HG03469 (cell line): ENCODE measurements around the gene ABCA2.

Experiments used
- ATAC-seq: cut with Tn5 transposase; IDR thresholded peaks from one replicate; pipeline ENCODE4 v1.9.1; 2021; ENCODE audit warnings: mild to moderate bottlenecking, moderate library complexity, moderate number of reproducible peaks; ENCODE audit not compliant: unreplicated experiment

ABCA2 gene

DNA sequence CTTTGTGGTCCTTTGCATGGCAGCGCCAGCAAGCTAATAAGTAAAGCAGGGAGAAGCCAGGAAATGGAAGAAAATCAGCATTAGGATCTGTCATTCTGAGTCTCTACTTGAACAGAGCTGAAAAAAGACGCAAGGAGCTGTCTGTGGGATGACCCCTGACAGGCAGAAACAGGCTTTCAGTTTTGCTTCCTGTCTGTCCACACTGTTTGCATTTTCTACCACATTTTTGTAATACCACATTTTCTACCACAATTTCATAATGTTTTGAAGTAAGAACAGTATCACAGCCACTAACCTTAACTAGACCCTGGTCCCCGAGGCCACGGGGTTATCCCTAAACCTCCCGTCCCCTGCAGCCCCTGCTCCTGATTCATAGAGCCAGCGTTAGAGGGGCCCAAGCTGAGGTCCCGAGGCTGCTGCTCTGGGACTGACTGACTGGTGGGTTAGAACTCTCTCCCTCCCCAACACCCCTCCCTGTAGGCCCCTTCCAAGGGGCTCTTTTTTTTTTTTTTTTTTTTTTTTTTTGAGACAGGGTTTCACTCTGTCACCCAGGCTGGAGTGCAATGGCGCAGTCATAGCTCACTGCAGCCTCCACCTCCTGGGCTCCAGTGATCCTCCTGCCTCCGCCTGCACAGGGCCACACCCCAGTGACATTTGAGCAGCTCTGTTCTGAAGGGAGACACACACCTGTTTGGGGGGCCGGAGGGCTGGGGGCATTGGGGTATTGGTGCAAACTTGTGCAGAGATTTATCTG lies 27.7 kb downstream of the ABCA2 start:
- ATAC-seq, result no peak

DNA sequence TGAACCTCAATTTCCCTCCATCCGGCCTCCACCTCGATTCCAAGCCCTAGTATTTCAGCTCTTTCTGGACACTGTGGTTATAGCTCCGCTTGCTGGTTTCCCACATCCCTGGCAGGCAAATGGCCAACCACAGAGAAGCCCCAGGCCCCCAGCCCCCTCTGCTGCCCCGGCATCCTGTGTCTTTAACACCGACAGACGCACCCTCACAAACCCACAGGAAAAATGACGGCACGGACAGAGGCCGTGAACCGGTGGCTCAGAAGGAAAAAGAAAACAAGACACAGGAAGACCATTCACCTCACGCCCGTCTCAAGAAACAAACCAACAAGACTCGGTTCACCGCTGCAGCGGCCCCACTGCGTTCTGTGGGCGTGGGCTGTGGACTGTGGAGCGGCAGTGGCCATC lies 30.2 kb downstream of the ABCA2 start:
- ATAC-seq, result no peak

DNA sequence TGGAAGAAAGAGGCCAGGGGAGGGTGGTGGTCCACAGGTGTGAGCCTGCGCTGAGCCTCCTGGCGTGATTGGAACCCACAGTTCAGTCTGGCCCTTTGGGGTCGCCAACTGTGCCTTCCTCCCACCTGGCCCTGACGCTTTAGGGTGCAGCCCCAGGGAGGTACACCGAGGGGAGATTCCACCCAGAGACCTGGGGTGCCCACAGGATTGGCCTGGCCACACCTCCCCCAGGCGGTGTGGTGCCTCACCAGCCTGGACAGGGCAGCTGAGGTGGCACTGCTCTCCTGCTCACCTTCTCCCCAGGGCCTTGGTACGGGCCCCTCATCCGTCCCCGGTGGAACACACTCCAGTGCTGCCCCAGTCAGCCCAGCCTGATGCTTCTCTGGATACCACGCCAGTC lies 30.7 kb downstream of the ABCA2 start:
- no peak for ATAC-seq

DNA sequence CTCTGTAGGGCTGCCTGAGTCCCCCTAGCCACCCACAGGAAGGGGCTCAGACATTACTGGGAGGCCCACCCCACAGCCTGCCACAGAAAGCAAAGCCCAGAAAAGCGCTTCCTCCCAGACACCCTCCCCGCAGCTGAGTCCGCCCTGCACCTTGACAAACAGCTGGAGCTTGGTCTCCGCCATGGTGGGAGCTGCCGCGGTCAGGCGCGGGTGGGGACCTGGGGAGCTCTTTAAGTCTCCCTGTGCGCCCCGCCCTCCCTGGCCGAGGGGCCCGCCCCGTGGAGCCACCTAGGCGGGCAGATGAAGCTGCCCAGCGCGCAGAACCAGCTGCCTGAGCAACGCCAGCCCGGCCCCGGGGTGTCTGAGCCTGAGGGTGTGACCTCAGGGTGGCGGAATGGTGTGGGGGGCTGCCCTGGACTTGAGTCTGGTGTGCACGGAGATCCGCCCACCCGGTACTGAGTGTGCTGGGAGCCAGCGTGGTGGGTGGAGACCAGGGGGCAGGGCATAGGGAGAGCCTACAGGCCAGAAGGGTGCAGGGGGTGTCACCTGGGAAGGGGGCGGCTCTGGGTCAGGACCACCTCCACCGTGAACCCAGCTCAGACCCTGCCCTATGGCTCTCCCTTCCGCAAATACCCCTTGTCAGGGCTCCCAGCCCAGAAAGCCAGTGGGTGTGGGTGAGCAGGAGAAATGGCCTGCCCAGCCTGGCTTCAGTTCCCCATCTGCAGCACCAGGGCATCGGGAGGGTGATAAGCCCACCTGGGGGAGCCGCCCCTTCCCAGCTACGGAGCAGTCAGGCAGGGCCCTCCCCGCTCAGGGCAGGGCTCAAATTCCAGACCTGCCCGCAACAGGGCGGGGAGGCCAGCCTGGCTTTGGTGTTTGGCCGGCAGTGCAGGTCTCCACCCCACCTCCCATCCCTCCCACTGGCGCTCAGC lies 31.4 kb downstream of the ABCA2 start, which contains the start of gene CLIC3:
TSS of gene CLIC3 (minus strand) at position 208 of the 932 bp plus-strand sequence. CDS start at position 183, 25 bp downstream.
- ATAC-seq, result no peak

DNA sequence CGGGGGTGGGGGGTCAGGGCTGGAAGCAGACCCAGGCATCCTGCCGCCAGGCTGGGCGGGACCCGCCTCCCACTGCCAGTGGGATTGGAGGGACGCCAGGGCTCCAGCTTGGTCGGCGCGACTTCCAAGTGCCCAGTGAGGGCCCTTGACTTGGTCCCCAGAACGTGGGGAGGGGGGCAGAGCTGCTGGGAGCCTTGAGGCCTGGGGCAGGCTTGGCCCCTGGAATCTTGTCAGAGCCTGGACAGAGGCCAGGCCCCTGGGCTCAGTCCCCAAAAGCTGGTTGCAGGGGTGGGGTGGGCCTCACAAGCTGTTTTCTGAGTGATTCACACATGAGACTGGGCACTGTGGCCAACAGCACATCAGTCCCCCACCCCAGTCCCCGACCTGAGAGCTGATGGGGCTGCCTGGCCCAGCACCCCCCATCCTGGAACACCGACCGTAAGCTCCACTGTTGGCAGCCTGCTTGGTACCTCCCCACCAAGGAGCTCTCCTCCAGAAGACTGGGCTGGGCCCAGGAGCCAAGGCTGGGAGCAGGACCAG lies 32.2 kb downstream of the ABCA2 start:
- ATAC-seq, result no peak

DNA sequence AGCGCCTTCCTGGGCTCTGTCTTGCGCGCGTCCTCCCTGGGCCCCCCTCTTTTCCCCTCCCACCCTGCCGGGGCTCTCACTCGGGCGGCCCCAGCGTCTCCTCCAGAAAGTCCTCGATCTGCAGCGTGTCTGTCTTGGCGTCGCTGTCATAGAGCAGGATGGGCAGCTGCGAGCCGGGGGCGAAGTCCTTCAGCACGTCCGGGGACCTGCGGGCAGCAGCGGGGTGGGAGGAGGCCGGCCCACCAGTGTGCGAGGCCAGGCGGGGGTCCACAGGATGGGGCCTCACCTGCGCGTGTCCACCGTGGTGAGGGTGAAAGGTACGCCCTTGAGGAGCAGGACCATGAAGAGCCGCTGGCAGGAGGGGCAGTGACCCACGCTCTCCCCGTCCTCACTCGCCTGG lies 32.7 kb downstream of the ABCA2 start:
- no peak for ATAC-seq

DNA sequence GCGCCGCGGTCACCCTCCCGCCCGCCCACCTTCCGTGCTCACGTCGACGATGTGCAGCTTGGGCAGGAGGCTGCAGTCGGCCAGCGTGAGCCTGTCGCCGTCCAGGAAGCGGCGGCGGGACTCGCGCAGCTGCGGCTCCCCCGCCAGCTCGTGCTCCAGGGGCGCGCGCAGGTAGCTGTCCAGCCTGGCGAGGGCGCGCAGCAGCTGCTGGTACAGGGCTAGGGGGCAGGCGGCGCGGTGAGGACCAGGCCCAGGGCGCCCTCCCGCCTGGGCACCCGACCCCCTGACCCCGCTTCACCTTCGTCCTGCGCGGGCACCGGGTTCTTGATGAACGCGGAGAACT lies 33.2 kb downstream of the ABCA2 start:
- ATAC-seq, result no peak

DNA sequence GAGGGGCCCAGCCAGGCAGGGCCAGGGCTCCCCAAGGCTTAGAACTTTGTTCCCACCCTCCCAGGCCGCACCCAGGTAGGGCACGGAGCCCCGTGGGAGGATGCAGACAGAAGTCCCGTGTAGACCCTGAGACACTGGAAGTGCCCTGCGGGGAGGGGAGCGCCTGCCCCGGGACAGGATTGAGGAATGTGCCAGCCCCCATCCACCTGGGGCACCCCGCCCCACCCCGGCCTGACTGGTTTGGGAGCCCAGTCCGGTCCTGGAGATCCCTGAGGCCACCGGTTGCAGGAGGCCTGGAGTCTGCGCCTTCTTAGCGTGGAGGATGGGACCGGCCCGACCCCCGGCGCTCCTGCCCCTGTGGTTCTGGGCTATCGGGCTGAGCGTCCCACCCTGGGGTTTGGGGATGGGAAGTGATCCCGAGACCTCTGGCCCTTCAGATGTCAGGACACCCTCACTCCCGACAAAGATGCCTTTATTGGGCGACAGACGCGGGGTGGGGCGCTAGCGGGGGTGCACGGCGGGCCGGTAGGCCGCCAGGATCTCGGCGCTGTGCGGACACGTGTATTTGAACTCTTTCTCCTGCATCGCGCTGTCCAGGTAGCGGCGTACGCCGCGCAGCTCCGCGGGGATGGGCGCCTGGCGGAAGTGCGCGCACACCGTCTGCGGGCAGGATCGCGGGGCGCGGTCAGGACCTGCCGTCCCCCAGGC lies 33.7 kb downstream of the ABCA2 start:
- ATAC-seq, result no peak

DNA sequence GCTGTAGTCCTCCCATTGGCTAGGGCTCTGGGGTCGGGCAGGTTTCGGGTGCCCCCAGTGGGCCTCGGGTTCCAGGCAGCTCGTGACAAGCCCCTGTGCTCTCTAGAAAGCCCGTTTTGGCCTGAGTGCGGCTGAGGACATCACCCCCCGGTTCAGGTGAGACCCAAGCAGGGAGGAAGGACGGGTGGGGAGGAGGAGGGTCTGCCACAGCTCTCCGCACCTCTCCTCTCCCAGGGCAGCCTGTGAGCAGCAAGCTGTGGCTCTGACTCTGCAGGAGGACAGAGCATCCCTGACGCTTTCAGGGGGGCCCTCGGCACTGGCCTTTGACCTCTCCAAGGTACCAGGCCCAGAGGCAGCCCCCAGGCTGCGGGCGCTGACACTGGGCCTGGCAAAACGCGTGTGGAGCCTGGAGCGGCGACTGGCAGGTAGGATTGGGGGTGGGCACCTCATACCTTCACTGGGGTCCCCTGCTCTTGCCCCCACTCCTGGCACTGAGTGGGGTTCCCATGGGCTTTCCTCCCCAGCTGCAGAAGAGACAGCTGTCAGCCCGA lies 35.1 kb downstream of the ABCA2 start:
- ATAC-seq, result no peak

DNA sequence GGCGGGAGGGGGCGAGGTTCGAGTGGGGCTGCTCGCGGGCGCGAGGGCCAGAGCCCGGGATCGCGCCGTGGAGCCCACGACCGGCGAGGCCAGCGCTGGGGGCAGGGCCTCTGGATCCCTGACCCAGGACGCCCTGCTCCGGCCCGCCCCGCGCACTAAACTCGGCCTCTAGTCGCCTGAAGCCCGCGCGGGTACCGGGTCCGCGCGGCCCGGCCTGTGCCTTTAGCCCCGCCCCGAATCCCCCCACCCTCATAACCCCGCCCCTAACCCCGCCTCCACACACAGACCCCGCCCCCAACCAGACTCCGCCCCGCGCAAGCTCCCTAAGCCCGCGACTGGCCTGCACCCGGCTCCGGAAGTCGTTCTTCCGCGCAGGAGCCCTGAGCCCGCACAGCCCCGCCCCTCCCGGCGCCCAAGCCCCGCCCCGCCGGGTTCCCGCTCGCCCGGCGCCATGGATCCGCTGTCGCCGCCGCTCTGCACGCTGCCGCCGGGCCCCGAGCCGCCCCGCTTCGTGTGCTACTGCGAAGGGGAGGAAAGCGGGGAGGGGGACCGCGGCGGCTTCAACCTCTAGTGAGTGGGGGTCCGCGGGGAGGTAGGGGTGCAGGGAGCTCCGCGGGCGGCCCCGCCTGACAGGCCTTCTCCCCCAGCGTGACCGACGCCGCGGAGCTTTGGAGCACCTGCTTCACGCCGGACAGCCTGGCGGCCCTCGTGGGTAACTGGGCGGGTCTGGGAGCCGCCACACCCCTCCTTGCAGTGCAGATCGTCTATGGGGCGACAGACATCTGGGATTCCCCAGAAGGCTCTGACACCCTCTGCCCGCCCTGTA lies 35.8 kb downstream of the ABCA2 start, which contains the start of gene PAXX:
TSS of gene PAXX (plus strand) at position 430 of the 826 bp plus-strand sequence. CDS start at position 452, 22 bp downstream.
- ATAC-seq, result peak; percentile 47

DNA sequence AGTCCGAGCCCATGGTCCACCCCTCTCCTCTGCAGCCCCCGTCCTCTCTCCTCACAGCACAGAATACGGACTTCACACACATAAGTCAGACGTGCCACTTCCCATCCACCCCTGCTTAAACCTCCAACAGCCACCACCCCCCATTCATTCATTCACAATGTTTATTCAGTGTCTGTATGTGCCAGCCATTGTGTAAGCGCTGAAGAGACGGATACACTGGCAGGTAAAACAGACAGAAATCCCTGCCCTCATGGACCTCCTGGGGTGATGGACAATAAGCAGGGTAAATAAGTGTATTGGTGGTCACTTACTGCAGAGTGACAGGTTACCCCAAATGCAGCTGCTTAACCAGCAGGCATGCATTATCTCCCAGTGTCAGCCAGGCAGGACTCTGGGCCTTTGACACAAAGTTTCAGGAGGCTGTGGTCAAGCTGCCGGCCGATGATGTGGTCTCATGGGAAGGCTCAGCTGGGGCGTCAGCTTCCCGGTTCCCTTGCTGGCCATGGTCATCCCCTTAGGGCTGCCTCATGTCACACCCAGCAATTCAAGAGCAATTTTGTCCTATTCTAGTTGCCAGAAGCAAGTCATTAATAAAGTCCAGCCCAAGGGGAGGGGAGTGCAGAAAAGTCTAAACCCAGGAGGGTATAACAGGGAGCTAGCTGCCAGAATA lies 37.7 kb downstream of the ABCA2 start:
- ATAC-seq, result no peak

DNA sequence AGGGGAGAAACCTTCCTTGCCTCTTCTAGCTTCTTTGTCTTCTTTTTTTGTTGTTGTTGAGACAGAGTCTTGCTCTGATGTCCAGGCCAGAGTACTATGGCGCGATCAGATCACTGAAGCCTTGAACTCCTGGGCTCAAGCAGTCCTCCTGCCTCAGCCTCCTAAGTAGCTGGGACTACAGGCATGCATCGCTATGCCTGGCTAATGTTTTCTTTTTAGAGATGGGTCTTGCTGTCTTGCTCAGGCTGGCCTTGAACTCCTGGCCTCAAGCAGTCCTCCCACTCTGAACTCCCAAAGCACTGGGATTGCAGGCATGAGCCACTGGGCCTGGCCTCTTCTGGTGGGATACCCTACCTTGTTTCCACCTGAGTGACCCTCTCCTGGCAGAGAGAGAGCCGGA lies 39.2 kb downstream of the ABCA2 start:
- ATAC-seq, result no peak

DNA sequence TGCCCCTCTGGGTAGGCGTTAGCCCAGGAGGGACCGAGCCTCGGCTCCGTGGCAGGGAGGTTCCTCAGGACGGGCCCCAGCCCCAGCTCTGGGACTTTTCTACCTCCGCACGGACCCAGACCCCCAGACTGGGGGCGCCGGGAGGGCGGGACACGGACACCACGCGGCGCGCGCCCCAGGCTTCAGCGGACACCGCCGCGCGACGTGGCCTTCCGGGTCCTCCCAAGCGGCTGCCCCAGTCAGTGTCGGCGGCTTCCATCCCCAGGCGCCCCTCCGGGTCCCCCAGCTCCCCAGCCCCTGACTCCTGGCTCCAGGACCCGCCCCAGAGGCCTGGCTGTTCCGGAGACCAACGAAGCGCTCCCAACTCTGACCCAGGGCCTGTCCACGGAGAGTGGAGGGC lies 42.2 kb downstream of the ABCA2 start:
- ATAC-seq, result no peak

DNA sequence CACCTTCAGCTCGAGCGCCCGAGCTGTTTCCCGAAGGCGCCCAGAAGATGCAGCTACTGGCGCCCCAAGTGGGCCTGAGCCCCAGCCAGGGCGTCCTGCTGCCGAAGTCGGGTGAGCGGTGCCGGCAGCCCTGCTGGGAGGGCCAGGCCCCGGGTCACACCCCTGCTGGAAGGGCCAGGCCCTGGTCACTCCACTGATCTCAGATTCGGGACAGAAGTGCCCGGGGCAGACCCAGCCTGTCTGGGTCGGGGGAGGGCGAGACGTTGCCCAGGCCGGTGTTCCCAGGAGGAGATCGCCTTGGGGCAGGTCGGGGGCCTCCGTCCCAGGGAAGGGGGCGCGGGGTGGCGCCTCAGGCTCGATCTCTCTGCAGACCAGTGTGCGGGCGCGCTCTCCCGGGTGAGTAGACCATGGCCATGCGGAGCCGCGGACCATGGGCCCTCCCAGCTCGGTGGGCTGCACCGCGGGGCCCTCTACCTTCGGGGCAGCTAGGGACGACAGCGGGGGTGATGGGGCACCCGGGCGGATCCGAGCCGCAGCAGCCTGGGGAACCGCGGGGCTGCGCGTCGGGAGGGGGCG lies 42.9 kb downstream of the ABCA2 start:
- no peak for ATAC-seq

DNA sequence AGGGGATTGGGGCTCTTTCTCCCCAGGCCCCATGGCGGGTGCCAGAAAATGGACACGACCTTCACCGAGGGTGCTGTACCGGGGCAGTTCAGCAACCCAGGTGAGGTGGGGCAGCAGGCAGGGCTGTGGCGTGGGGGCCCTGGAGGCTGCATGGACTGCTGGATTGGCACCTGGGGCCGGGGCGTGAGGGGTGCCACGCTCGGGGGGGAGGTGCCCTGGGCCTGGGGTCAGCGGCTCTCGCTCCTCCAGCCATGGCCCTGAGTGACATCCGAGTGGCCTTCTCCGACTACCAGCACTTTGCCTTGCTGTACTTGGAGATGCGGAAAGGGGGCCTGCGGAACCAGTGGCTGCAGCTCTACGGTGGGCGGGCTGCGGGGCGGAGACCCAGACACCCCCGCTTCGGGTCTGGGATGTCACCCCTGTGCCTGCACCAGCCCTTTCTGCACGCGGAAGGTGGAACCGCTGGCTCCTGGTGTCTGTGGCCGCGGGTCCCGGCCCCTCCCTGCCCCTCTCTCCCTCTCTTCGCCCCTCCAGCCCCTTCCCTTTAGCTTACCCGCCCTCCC lies 43.5 kb downstream of the ABCA2 start:
- no peak for ATAC-seq

DNA sequence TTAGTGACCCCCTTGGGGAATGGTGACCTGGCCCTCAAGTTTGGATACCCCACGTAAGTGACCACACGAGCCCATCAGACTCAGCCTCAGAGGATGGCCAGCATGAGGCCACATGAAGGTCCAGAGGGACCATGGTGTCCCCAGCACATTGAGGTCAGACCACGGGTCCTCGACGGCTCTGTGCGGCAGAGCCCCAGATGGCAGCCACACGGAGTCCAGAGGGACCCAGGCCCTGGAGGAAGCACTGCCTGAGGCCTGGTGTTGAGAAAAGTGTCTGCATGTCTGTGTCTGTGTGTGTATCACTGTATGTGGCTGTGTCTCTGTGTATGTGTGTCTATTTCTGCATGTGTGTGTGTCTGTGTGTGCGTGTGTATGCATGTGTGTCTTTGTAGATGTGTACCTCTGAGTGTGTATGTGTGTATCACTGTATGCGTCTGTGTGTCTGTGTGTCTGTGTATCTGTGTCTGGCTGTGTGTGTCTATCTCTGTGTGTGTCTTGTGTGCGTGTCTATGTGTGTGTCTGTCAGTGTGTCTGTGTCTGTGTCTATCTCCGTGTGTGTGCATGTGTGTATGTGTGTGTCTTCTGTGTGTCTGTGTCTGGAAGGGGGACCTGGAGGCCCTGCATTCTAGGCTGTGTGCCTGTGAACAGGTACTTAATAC lies 44.3 kb downstream of the ABCA2 start:
- ATAC-seq, result no peak

DNA sequence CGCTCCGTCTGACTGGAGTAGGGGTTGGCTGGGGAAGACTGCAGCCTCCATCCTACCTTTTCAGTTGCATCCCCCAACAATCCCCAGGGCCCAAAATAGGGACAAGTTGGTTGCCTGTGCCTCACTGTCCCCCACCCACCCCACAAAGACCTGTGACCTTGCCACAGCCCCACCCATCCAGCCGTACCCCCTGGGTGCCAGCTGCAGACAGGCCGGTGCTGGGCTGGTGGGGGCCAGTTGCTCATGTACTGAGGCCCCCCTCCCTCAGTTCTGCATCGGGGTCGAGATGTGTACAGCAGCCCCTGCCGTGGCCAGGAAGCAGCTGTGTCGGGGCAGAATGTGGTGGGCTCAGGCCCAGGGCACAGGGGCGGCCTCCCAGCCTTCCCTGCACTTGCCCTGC lies 44.9 kb downstream of the ABCA2 start:
- no peak for ATAC-seq
